D721Med (cell line): Measurements from ENCODE around the gene ARHGEF11.

ENCODE experiments used
- DNase-seq: peaks from one replicate; pipeline ENCODE4 v3.0.0; 2011; ENCODE audit warnings: low spot score; ENCODE audit not compliant: insufficient read length
- FAIRE-seq: peaks from 2 replicates; lab custom pipeline; 2011; peaks lifted over from hg19 to GRCh38; lab: Jason Lieb, UNC
- CTCF ChIP-seq: IDR thresholded peaks from 2 replicates; pipeline ENCODE4 v1.5.1; 2012; ENCODE audit warnings: mild to moderate bottlenecking, control low read depth; ENCODE audit not compliant: insufficient read depth; ENCODE audit errors: missing control alignments

Gene ARHGEF11

GRCh38 chr1:156908955-156909354, 136.6 kb downstream of the ARHGEF11 start:
- FAIRE-seq: no peak
- TF ChIP-seq CTCF: no peak

DNA sequence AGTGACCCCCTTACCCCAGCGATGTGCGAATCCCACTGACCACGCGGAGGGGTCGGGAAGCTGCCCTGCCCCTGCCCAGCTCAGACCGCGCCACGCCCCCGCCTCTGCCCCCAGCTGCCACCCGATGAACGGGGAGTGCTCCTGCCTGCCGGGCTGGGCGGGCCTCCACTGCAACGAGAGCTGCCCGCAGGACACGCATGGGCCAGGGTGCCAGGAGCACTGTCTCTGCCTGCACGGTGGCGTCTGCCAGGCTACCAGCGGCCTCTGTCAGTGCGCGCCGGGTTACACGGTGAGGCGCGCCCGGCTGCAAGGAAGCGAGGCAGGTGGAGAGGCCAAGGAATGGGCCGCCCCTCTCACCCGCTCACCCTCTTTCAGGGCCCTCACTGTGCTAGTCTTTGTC, 137.0 kb downstream of the ARHGEF11 start:
- no peak for DNase-seq
- no peak for FAIRE-seq
- no peak for TF ChIP-seq CTCF

More at GRCh38 chr1:156908955-156909354, 136.6 kb downstream of the ARHGEF11 start:
- no peak for DNase-seq

GRCh38 chr1:156906206-156906906, 139.2 kb downstream of the ARHGEF11 start:
- no peak for FAIRE-seq
- TF ChIP-seq CTCF: no peak
- no peak for DNase-seq

DNA sequence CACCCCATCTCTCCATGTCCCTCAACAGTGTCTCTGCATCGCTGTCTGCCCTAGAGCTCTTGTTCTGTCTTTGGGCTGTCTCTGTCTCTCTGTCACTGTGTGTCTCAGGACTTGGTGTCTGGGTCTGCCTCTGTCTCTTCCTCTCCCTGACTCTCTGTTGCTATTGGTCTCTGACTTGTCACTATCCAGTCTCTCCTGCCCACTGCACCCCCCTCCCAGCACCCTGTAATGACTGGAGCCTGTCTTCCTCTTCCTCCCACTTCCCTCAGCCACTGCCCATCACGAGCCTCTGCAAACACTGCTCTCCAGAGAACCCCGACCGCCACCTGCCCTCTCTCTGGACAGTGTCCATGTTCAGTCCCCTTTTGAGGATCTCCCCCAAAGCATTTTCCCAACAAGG, 139.9 kb downstream of the ARHGEF11 start:
- no peak for TF ChIP-seq CTCF
- DNase-seq (no peak), FAIRE-seq (no peak)

DNA sequence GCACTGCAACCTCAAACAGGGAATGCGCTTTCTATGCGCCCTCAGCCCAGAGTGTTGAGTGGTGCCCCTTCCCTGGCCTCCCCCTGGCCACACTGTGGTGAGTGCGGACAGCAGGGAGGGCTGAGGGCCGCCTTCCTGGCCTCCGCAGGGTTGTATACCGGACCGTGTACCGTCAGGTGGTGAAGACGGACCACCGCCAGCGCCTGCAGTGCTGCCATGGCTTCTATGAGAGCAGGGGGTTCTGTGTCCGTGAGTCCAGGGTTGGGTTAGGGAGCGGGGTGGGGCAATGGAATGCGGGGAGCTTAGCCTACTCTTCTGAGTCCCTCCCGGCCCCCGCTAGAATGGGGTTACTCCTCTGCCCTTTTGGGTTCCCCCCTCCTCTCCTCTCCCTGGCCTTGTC, 140.4 kb downstream of the ARHGEF11 start:
- DNase-seq (no peak), FAIRE-seq (no peak)
- TF ChIP-seq CTCF: no peak

- no peak for TF ChIP-seq CTCF
- FAIRE-seq: no peak
- DNase-seq: no peak
These were observed 141.2 kb downstream of the ARHGEF11 start for GRCh38 chr1:156904187-156904959.
